ENCODE measurements around the gene HMCN1.

GRCh38 chr1:185921636-185922035, 187.4 kb downstream of the HMCN1 start:
- TF ChIP-seq CTCF (IDR thresholded peaks at IDR 0.05; ENCODE audit: insufficient read depth, low read length, poor library complexity, severe bottlenecking) (no peak), EZH2phosphoT487 (conservative IDR thresholded peaks at IDR 0.05; ENCODE audit: low read length) (no peak)
